T-cell (primary cell): Measurements from ENCODE around the gene EHD4. TPM values are rescaled to one million over a fixed set of nuclear protein-coding genes. Genes with fewer than 3 reads are reported as not detected.
A peak's percentile ranks its signal among the peaks of the same experiment; 100 is the strongest.

Experiments used
- ATAC-seq, 4 experiments: fragments of 200-7000 bp in 3 of 4; fragments of 150-1000 bp in 1 of 4; cut with Tn5 transposase; replicated peaks in 1 of 4; 1 replicate in 3 of 4; 2 replicates in 1 of 4; pipeline ENCODE4 v1.10.0; 2021; ENCODE audit warnings: moderate library complexity in 3 of 4, mild to moderate bottlenecking in 2 of 4, moderate number of reproducible peaks in 1 of 4
- CTCF ChIA-PET, 2 donors: fragments of 300-600 bp; sonication (Branson Sonifier 250); formaldehyde crosslinking; loops; one replicate each; lab custom pipeline; 2022; ENCODE audit warnings: antibody characterized with exemption in 2 of 2; lab: Charles Lee
- POLR2A ChIA-PET, 2 donors: fragments of 300-600 bp; sonication (Branson Sonifier 250); formaldehyde crosslinking; loops; one replicate each; lab custom pipeline; 2022; ENCODE audit warnings: antibody characterized with exemption in 2 of 2; lab: Charles Lee
- DNase-seq, 35 experiments: peaks; one replicate each; pipeline versions ENCODE4 v3.0.0 to v3.0.0-alpha.2; 2013 to 2023
- H3K27ac ChIP-seq: one replicate; pipeline ENCODE4 v1.5.1; 2013; ENCODE audit warnings: low read length
- H3K27me3 ChIP-seq, 2 experiments: replicated peaks in 1 of 2; 1 replicate in 1 of 2; 2 replicates in 1 of 2; pipeline versions ENCODE4 v1.6.1 to v1.7.0; 2013; ENCODE audit warnings: low read length in 1 of 2, mixed read lengths in 1 of 2; ENCODE audit not compliant: control insufficient read depth in 2 of 2, insufficient read depth in 2 of 2; ENCODE audit errors: extremely low read depth in 1 of 2
- H3K36me3 ChIP-seq, 2 donors: 1 replicate in 1 of 2; 2 replicates in 1 of 2; pipeline versions ENCODE4 v1.6.1 to v1.7.0; 2013; ENCODE audit warnings: low read length in 1 of 2; ENCODE audit not compliant: control insufficient read depth in 2 of 2, insufficient read depth in 1 of 2; ENCODE audit errors: extremely low read depth in 1 of 2
- H3K4me1 ChIP-seq, 2 experiments: 1 replicate in 1 of 2; 2 replicates in 1 of 2; pipeline versions ENCODE4 v1.6.1 to v1.7.0; 2013; ENCODE audit warnings: low read length in 2 of 2, mixed read lengths in 1 of 2; ENCODE audit not compliant: insufficient read depth in 2 of 2, control insufficient read depth in 1 of 2; ENCODE audit errors: extremely low read depth in 1 of 2
- H3K4me3 ChIP-seq, 2 donors: 1 replicate in 1 of 2; 2 replicates in 1 of 2; pipeline versions ENCODE4 v1.5.1 to v1.7.0; 2013; ENCODE audit warnings: mild to moderate bottlenecking in 2 of 2, low read length in 1 of 2, moderate library complexity in 1 of 2; ENCODE audit not compliant: control insufficient read depth in 1 of 2; ENCODE audit errors: extremely low read depth in 1 of 2
- H3K9me3 ChIP-seq: 2 replicates; pipeline ENCODE4 v1.7.0; 2013
- H3K27ac Mint-ChIP-seq, 2 donors: one replicate each; pipeline ENCODE4 v1.8.0; 2020 to 2021; ENCODE audit warnings: mild to moderate bottlenecking in 2 of 2, mixed read lengths in 2 of 2
- H3K27me3 Mint-ChIP-seq, 2 donors: one replicate each; pipeline ENCODE4 v1.8.0; 2021 to 2022; ENCODE audit warnings: mixed read lengths in 2 of 2
- H3K36me3 Mint-ChIP-seq: one replicate; pipeline ENCODE4 v1.8.0; 2021; ENCODE audit warnings: mixed read lengths
- H3K4me1 Mint-ChIP-seq, 3 donors: one replicate each; pipeline ENCODE4 v1.8.0; 2020 to 2022; ENCODE audit warnings: mixed read lengths in 3 of 3, mild to moderate bottlenecking in 1 of 3
- H3K4me3 Mint-ChIP-seq, 3 donors: one replicate each; pipeline ENCODE4 v1.8.0; 2020 to 2022; ENCODE audit warnings: mild to moderate bottlenecking in 3 of 3, mixed read lengths in 3 of 3, moderate library complexity in 3 of 3
- H3K9me3 Mint-ChIP-seq, 3 donors: one replicate each; pipeline ENCODE4 v1.8.0; 2020 to 2022; ENCODE audit warnings: mixed read lengths in 3 of 3
- WGBS: methylation state at CpG from one replicate; pipeline ENCODE4 v1.1.5; 2013; ENCODE audit warnings: missing lambda C conversion rate; ENCODE audit not compliant: insufficient coverage; 5-methylcytosine and 5-hydroxymethylcytosine counted together
- total RNA-seq, 35 experiments: library from RNA in 6 of 35; stranded (reverse) in 6 of 35; fragments of 120-200 nt in 1 of 35; gene quantifications; one replicate each; pipeline versions ENCODE4 v1.2.1 to v1.2.4 and lab custom pipeline; 2013 to 2026

Gene EHD4
- total RNA-seq, 5 donors from 2014 or later (not counting 1 experiment from before 2014, with no cell fraction given), result 11.7 to 46.8 (median 16.8) TPM

GRCh38 chr15:41893422-41894250, 78.7 kb downstream of the EHD4 start, which contains the start of gene SPTBN5:
Gene SPTBN5 (minus strand): TSS chr15:41894053. CDS start chr15:41893497, 556 bp downstream.
- no peaks in the 10 kb centered on the region for H3K9me3 ChIP-seq
- peak within 1 kb of the TSS; percentile 94 to 98 for H3K27ac Mint-ChIP-seq
- WGBS, result 87% methylated on average over 8 of the region's 15 CpGs
- peaks cover 31 to 63% (median 43%) of the 10 kb centered on the region in 3 donors for H3K4me1 Mint-ChIP-seq
- H3K27me3 Mint-ChIP-seq, result no peaks in the 10 kb centered on the region
- POLR2A ChIA-PET, result interaction anchor here in 1 of 2 donors (1.0 kb wide), 1 partner anchor 79 kb away, joined by 3 read pairs; the partner anchor contains the start of gene EHD4
- ATAC-seq, result no peak
- no peaks in the 10 kb centered on the region for H3K9me3 Mint-ChIP-seq
- peak within 1 kb of the TSS; percentile 93 for H3K27ac ChIP-seq
- H3K36me3 Mint-ChIP-seq, result peaks cover 5% of the 10 kb centered on the region
- CTCF ChIA-PET, result interaction anchor here (0.7 to 2.1 kb wide), 5 partner anchors 9 to 120 kb away, joined by 3 to 6 read pairs (median 5); partner anchors contain the start of gene MAPKBP1 (in 1 of the 2)
- peak within 1 kb of the TSS; percentile 39 for H3K4me3 ChIP-seq
- H3K4me3 Mint-ChIP-seq, result peak within 1 kb of the TSS; percentile 58 to 68 (median 66)
- H3K36me3 ChIP-seq, result peaks cover 0 to 4% of the 10 kb centered on the region in 2 donors
- DNase-seq, result no peak
- H3K4me1 ChIP-seq, result peaks cover 22 to 60% of the 10 kb centered on the region in 2 experiments
- no peaks in the 10 kb centered on the region for H3K27me3 ChIP-seq

- peak overlapping the region; percentile 93 for H3K27ac ChIP-seq
- ChIA-PET POLR2A (interaction anchor here in 1 of 2 donors (1.0 kb wide), 1 partner anchor 80 kb away, joined by 3 read pairs; the partner anchor contains the start of gene EHD4), CTCF (interaction anchor here (0.6 to 1.6 kb wide), 5 partner anchors 10 to 119 kb away, joined by 3 to 6 read pairs (median 4); partner anchors contain the start of gene MAPKBP1 (in 1 of the 2))
- Mint-ChIP-seq H3K9me3 (no peaks in the 10 kb centered on the region), H3K36me3 (peaks cover 5% of the 10 kb centered on the region), H3K27me3 (no peaks in the 10 kb centered on the region), H3K4me1 (peaks cover 36 to 71% (median 48%) of the 10 kb centered on the region in 3 donors), H3K27ac (peak overlapping the region; percentile 92 to 98), H3K4me3 (peak overlapping the region; percentile 43 to 68 (median 58))
- peaks cover 22 to 68% of the 10 kb centered on the region in 2 experiments for H3K4me1 ChIP-seq
- ATAC-seq (peak in 1 of 4 experiments; percentile 31), DNase-seq (peak in 25 of 35 experiments; percentile 9 to 56 (median 29))
- peaks cover 0 to 4% of the 10 kb centered on the region in 2 donors for H3K36me3 ChIP-seq
- H3K4me3 ChIP-seq, result peak overlapping the region; percentile 38 to 39
- H3K27me3 ChIP-seq, result no peaks in the 10 kb centered on the region
- WGBS, result 81% methylated on average over 22 of the region's 22 CpGs
- H3K9me3 ChIP-seq, result no peaks in the 10 kb centered on the region
These were observed 79.5 kb downstream of the EHD4 start for GRCh38 chr15:41892621-41893421.

GRCh38 chr15:41891946-41892345, 80.4 kb downstream of the EHD4 start:
- ChIA-PET CTCF (no interaction called here), POLR2A (no interaction called here)
- Histone ChIP-seq H3K27ac (peak overlapping the region; percentile 93), H3K9me3 (no peaks in the 10 kb centered on the region), H3K27me3 (no peaks in the 10 kb centered on the region), H3K4me1 (peaks cover 22 to 72% of the 10 kb centered on the region in 2 experiments), H3K36me3 (no peaks in the 10 kb centered on the region), H3K4me3 (no peak overlapping the region)
- WGBS, result 92% methylated on average over 3 of the region's 3 CpGs
- H3K27ac Mint-ChIP-seq, result peak overlapping the region; percentile 92 to 98
- DNase-seq, result no peak
- no peak for ATAC-seq
- peaks cover 36 to 69% (median 48%) of the 10 kb centered on the region in 3 donors for H3K4me1 Mint-ChIP-seq
- no peaks in the 10 kb centered on the region for H3K36me3 Mint-ChIP-seq
- no peaks in the 10 kb centered on the region for H3K27me3 Mint-ChIP-seq
- no peaks in the 10 kb centered on the region for H3K9me3 Mint-ChIP-seq
- H3K4me3 Mint-ChIP-seq, result no peak overlapping the region

DNA sequence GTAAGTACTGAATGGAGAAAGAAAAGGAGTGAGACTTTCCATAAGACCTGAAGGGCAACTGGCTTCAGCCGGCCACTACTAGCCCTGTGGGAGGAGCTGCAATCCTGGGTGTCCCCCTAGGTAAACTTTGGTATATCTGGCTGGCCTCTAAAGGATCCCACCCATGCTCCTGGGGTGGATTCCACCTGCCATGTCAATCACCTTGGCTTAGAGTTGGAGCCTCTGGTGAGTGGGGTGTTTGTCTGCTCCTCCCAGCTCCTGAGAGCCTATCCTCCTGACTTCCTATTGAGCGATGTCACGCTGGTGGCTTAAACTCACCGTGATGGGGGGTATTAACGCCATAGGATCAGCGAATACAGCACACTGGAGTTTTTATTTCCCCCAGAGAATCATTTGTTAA, 81.1 kb downstream of the EHD4 start:
- ChIA-PET CTCF (no interaction called here), POLR2A (no interaction called here)
- H3K9me3 ChIP-seq, result no peaks in the 10 kb centered on the region
- no peak for DNase-seq
- H3K36me3 ChIP-seq, result no peaks in the 10 kb centered on the region
- ATAC-seq, result no peak
- Mint-ChIP-seq H3K36me3 (no peaks in the 10 kb centered on the region), H3K27ac (peak overlapping the region in 1 of 2 donors; percentile 62), H3K4me3 (no peak overlapping the region), H3K27me3 (no peaks in the 10 kb centered on the region), H3K9me3 (no peaks in the 10 kb centered on the region), H3K4me1 (peaks cover 31 to 68% (median 48%) of the 10 kb centered on the region in 3 donors)
- H3K27ac ChIP-seq, result no peak overlapping the region
- 95% methylated on average over 4 of the region's 6 CpGs for WGBS
- H3K4me1 ChIP-seq, result peaks cover 22 to 67% of the 10 kb centered on the region in 2 experiments
- no peaks in the 10 kb centered on the region for H3K27me3 ChIP-seq
- H3K4me3 ChIP-seq, result no peak overlapping the region

GRCh38 chr15:41890050-41890690, 82.2 kb downstream of the EHD4 start:
- no peak overlapping the region for H3K4me3 Mint-ChIP-seq
- peaks cover 30 to 61% (median 42%) of the 10 kb centered on the region in 3 donors for H3K4me1 Mint-ChIP-seq
- Histone ChIP-seq H3K27ac (no peak overlapping the region), H3K27me3 (no peaks in the 10 kb centered on the region), H3K36me3 (no peaks in the 10 kb centered on the region), H3K4me3 (no peak overlapping the region), H3K4me1 (peaks cover 20 to 56% of the 10 kb centered on the region in 2 experiments), H3K9me3 (no peaks in the 10 kb centered on the region)
- no peaks in the 10 kb centered on the region for H3K36me3 Mint-ChIP-seq
- no peaks in the 10 kb centered on the region for H3K27me3 Mint-ChIP-seq
- no peak for ATAC-seq
- no peaks in the 10 kb centered on the region for H3K9me3 Mint-ChIP-seq
- POLR2A ChIA-PET, result interaction anchor here in 1 of 2 donors (0.5 kb wide), 1 partner anchor 824 kb away, joined by 6 read pairs; no protein-coding TSS in a partner anchor
- WGBS, result 96% methylated on average over 6 of the region's 6 CpGs
- peak overlapping the region in 1 of 2 donors; percentile 34 for H3K27ac Mint-ChIP-seq
- no peak for DNase-seq
- CTCF ChIA-PET, result interaction anchor here in 1 of 2 donors (0.6 kb wide), 1 partner anchor 632 kb away, joined by 3 read pairs; no protein-coding TSS in a partner anchor
